ENCODE measurements around the gene GMCL2.
A peak's percentile ranks its signal among the peaks of the same experiment; 100 is the strongest.
"Not testable (repeated sequence)": the region's sequence is repeated elsewhere in the genome, so short reads cannot be mapped to it uniquely, and the experiment has no call there.

The GMCL2 gene

GRCh38 chr5:178204935-178205748 is 18.0 kb upstream of the GMCL2 start:
- DNase-seq: peak; percentile 68

- DNase-seq: peak; percentile 91
Measured at GRCh38 chr5:178204182-178204934, 17.2 kb upstream of the GMCL2 start, which contains the start of gene HNRNPAB. HNRNPAB (plus strand) TSS chr5:178204533; CDS start chr5:178204838, 305 bp downstream.

DNA sequence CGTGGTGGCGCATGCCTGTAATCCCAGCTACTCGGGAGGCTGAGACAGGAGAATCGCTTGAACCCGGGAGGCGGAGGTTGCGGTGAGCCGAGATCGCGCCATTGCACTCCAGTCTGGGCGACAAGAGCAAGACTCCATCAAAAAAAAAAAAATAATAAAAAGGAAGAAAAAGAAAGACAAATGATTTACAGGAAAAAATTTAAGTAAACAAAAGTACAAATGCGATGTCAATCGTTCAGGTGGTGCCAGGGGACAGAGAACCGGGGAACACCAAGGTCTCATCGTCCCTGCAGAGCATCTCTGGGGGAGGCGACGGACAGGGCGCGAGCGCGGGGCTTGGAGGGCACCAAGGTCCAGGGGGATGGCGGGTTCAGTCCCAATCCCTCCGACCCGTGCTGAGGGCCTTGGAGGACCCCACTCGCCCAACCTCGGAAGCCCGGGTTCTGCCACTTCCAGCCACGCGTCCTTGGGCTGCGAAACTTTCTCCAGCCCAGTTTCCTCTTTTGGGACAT is 16.6 kb upstream of the GMCL2 start:
- DNase-seq: no peak

DNA sequence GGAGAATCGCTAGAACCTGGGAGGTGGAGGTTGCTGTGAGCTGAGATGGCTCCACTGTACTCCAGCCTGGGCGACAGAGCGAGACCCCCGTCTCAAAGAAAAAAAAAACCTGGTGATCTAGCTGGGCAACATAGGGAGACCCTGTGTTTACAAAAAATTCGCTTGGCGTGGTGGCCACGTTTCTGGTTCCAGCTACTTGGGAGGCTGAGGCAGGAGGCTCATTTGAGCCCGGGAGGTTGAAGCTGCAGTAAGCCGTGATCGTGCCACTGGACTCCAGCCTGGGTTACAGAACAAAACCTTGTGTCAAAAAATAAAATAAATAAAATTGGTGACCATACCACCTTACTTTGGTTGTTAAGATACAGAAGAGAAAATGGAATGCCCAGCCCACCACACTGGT is 15.4 kb upstream of the GMCL2 start:
- DNase-seq: no peak

GRCh38 chr5:178201927-178202235 is 14.7 kb upstream of the GMCL2 start:
- no peak for DNase-seq

DNA sequence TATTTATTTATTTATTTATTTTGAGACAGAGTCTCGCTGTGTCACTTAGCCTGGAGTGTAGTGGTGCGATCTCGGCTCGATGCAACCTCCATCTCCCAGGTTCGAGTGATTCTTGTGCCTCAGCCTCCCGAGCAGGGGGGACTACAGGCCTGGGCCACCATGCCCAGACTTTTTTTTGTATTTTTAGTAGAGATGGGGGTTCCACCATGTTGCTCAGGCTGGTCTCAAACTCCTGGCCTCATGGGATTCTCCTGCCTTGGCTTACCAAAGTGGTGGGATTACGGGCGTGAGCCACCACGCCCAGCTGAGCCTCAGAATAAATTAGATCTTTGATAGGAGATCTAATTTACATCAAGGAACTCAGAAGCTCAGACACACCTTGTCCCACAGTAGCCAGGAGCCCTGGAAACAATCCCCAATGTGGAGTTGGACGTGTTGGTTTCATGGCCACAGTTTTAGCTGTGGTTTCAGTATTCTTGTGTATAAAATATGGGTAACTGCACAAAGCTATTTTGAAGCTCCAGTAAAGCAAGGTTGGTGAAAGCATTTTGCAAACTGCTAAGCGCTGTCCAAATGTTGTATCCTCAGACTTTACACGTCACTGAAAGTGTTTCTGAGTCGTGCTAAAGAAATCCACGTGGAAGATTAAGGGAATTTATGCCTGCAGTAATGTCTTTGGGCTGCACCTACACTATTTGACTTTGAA is 14.2 kb upstream of the GMCL2 start:
- no peak for DNase-seq

GRCh38 chr5:178199581-178200434 is 12.6 kb upstream of the GMCL2 start:
- no peak for DNase-seq

- DNase-seq: no peak
Measured at GRCh38 chr5:178198706-178199105, 11.5 kb upstream of the GMCL2 start.

GRCh38 chr5:178198151-178198550 is 11.0 kb upstream of the GMCL2 start:
- DNase-seq: not testable (repeated sequence)

DNA sequence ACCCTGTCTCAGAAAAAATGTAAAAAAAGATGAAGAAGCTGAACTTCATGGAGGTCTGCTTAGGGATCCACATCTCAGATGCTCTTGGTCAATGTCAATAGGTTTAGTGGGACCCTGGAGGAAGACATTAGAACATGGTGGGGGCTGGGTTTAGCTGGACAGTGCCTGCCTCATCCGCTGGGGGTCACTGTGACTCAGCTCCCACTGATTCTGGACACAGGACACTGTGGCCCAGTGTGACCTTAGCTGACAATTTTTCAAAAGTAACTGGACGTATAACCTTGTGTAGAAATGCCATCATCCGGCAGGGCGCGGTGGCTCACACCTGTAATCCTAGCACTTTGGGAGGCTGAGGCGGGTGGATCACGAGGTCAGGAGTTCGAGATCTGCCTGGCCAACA is 9.8 kb upstream of the GMCL2 start:
- DNase-seq: no peak

- no peak for DNase-seq
Measured at GRCh38 chr5:178196281-178196812, 9.2 kb upstream of the GMCL2 start.

- no peak for DNase-seq
Measured at GRCh38 chr5:178194026-178194425, 6.9 kb upstream of the GMCL2 start.

GRCh38 chr5:178193251-178193809 is 6.2 kb upstream of the GMCL2 start:
- DNase-seq: no peak

- DNase-seq: no peak
Measured at GRCh38 chr5:178192787-178193186, 5.6 kb upstream of the GMCL2 start.

DNA sequence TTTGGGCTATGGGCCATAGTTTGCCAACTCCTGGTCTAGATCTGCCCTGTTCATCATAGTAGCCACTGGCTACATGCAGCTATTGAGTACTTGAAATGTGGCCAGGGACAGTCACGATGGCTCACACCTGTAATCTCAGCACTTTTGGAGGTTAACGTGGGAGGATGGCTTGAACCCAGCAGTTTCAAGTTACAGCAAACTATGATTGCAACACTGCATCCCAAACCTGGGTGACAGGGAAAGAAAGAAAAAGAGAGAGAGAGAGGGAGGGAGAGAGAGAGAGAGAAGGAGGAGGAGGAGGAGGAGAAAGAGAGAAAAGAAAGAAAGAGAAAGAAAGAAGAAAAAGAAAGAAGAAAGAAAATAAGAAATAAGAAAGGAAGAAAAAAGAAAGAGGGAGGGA is 5.1 kb upstream of the GMCL2 start:
- no peak for DNase-seq

DNA sequence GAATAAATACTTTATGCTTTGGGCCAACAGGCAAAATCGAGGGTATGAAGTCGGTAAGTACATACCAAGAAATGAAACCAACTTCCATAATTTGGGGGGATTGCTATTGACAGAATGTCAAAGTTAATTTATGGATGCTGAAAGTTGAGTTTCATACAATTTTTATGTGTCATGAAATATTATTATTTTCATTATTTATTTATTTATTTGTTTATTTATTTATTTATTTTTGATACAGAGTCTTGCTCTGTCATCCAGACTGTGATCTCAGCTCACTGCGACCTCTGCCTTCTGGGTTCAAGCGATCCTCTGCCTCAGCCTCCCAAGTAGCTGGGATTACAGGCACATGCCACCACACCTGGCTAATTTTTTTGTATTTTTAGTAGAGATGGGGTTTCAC is 4.5 kb upstream of the GMCL2 start:
- DNase-seq: no peak

DNA sequence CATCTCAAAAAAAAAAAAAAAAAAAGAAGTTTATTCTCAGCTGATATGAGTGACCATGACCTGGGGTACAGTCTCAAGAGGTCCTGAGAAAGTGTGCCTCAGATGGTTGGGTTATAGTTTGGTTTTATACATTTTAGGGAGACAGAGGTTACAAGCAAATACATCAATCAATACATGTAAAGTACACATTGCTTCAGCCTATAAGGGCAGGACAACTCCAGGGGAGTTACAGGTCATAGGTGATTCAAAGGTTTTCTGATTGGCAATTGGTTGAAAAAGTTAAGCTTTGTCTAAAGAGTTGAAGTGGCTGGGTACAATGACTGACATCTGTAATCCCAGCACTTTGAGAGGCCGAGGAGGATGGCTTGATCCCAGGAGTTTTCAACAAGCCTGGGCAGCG is 2.3 kb upstream of the GMCL2 start:
- DNase-seq: no peak

DNA sequence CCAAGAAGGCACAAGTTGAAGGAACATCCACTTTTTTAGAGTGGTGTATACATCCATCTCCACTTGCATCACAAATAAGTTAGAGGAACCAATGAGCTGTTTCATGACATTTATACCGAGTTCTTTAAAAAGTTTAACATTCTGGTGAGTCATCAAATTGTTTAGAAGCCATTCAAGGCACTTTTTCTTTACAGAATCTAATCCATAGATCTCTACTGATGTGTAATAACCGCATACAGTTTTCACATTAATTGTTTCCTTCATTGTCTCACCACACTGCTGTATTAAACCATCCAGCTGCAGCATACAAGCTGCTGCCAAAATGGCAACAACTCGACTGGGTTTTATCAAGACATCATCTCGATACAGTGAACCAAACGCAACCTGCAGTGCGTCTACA is 744 bp downstream of the GMCL2 start:
- DNase-seq: no peak

GRCh38 chr5:178182158-178182876 is 4.9 kb downstream of the GMCL2 start:
- DNase-seq: no peak

GRCh38 chr5:178180141-178180863 is 6.9 kb downstream of the GMCL2 start:
- DNase-seq: no peak

- DNase-seq: no peak
Measured at GRCh38 chr5:178177569-178177968, 9.6 kb downstream of the GMCL2 start.

All from stimulated activated naive CD4-positive, alpha-beta T cell treated with Interleukin-2 at 50 U/mL for 16 hours (primary cell).